Fibroblast of pulmonary artery (primary cell): ENCODE results near the gene P2RX5.

Experiments used
- DNase-seq: peaks from one replicate; pipeline ENCODE4 v3.0.0-alpha.2; 2010; ENCODE audit warnings: low read depth
- H3K4me3 ChIP-seq: replicated peaks from 2 replicates; pipeline ENCODE4 v1.5.1; 2011; ENCODE audit warnings: low read depth, mild to moderate bottlenecking, control low read depth, low read length, moderate library complexity
- TF ChIP-seq, protein P1 (sequence below): IDR thresholded peaks from 2 replicates; pipeline ENCODE4 v1.5.1; 2011; ENCODE audit warnings: mild to moderate bottlenecking, control low read depth, low read length, inconsistent platforms; ENCODE audit errors: missing control alignments

The P2RX5 gene

DNA sequence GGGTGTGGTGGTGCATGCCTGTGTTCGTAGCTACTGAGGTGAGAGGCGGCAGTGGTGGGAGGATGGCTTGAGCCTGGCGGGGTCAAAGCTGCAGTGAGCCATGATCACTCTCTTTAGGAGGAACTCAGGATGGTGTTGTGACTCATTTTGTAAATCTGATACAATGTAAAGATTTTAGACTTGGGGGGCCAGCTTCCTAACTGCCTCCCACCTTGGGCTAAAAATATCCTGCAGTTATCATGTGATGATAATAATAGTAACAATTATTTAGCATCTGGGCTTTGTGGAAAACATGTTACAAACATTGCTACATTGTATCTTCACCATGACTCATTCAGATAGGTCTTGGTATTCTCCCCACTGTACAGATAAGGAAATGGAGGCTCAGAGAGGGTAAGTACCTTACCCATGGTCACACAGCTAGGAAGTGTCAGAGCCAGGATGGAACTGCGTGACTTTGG, 52.0 kb downstream of the P2RX5 start:
- H3K4me3 ChIP-seq: no peak overlapping the region
- TF ChIP-seq, protein P1, sequence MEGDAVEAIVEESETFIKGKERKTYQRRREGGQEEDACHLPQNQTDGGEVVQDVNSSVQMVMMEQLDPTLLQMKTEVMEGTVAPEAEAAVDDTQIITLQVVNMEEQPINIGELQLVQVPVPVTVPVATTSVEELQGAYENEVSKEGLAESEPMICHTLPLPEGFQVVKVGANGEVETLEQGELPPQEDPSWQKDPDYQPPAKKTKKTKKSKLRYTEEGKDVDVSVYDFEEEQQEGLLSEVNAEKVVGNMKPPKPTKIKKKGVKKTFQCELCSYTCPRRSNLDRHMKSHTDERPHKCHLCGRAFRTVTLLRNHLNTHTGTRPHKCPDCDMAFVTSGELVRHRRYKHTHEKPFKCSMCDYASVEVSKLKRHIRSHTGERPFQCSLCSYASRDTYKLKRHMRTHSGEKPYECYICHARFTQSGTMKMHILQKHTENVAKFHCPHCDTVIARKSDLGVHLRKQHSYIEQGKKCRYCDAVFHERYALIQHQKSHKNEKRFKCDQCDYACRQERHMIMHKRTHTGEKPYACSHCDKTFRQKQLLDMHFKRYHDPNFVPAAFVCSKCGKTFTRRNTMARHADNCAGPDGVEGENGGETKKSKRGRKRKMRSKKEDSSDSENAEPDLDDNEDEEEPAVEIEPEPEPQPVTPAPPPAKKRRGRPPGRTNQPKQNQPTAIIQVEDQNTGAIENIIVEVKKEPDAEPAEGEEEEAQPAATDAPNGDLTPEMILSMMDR: no peak
- DNase-seq: no peak

DNA sequence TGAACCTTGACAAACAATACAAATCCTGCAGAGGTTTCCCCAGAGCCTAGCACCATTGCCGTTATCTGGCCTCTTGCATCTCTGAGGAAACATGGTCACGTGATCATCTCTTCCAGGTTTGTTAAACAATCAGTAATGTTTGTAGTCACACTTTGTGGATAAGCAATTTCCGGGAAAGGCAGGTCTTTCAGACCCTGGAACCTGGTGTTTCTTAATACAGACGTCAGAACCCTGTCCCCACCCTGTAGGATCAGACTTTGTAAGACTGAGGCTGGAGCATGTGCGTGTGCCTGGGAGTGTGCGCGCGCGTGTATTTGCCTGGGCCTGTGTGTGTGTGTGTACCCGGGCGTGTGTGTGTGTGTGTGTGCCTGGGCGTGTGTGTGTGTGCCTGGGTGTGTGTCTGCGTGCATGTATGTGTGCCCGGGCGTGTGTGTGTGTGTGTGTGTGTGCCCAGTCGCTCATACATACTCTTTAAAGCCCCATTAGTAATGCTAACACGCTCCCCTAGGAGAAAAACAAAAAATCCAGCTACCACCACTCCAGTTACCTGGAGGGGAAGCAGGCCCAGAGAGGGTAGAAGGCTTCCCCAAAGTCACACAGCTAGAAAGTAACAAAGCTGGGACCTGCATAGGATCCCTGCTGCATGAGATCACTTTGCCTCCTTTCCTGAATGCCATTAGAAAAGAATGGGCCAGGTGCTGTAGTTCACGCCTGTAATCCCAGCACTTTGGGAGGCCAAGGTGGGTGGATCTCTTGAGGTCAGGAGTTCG, 54.1 kb downstream of the P2RX5 start:
- H3K4me3 ChIP-seq: no peak overlapping the region
- TF ChIP-seq, protein P1: no peak
- no peak for DNase-seq

DNA sequence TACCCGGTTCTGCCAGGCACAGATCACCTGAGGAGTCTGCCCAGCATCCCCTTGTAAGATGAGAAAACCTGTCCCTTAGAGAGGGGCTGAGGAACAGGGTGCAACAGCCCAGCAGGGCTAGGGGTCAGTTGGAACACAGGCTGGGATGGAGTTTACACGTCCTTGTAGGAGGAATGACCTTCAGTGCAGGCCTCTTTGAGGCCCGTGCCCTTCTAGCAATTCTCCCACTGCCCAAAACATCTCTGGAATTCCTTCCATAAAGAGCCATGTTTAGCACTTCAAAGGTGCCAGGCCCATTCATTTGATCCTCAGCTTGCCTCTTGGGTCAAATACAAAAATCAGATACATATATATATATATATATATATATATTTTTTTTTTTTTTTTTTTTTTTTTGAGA, 54.9 kb downstream of the P2RX5 start:
- DNase-seq: no peak
- TF ChIP-seq, protein P1: no peak
- no peak overlapping the region for H3K4me3 ChIP-seq

DNA sequence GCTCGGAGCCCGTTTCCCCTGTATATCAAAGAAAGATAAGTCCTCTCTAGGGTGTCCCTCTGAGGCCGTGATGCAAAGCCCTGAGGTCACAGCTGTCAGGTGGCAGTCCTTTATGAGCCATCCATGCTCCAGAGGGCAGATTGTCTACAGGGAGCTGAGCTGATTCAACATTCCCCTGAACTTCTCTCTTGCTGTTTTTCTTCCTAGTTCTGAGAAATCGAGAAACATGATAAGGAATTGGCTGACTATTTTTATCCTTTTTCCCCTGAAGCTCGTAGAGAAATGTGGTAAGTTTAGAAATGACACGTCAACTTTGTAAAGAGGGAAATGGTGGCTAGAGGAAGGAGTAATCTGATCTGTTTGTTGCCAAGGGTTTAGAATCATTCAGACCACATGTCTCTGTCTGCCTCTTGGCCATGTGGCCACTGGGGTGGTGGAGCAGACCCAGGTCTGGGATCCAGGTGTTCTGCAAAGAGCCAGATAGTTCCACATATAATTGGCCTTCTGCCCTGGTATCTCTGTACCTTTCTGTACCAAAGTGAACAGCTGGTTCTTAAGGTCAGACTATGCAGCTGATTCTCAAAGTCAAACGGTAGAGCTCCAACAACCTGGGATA, 55.9 kb downstream of the P2RX5 start:
- TF ChIP-seq, protein P1: no peak
- DNase-seq: peak; percentile 72
- H3K4me3 ChIP-seq: no peak overlapping the region

DNA sequence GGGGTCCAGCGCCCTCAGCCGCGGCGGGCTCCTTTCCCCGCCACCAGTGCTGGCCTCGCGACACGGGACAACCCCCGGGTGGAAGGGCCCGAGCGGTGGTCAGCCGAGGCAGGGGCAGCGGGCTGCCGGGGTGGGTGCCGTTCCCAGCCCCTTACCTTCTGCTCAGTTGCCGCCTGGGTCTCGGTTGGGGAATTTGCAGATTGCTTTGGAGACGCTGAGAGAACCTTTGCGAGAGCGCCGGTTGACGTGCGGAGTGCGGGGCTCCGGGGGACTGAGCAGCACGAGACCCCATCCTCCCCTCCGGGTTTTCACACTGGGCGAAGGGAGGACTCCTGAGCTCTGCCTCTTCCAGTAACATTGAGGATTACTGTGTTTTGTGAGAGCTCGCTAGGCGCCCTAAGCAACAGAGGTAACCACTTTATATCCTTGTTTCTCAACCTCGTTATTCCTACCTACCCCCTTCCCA, 59.0 kb downstream of the P2RX5 start:
- peak overlapping the region; percentile 85 for H3K4me3 ChIP-seq
- TF ChIP-seq, protein P1: no peak
- DNase-seq: no peak

DNA sequence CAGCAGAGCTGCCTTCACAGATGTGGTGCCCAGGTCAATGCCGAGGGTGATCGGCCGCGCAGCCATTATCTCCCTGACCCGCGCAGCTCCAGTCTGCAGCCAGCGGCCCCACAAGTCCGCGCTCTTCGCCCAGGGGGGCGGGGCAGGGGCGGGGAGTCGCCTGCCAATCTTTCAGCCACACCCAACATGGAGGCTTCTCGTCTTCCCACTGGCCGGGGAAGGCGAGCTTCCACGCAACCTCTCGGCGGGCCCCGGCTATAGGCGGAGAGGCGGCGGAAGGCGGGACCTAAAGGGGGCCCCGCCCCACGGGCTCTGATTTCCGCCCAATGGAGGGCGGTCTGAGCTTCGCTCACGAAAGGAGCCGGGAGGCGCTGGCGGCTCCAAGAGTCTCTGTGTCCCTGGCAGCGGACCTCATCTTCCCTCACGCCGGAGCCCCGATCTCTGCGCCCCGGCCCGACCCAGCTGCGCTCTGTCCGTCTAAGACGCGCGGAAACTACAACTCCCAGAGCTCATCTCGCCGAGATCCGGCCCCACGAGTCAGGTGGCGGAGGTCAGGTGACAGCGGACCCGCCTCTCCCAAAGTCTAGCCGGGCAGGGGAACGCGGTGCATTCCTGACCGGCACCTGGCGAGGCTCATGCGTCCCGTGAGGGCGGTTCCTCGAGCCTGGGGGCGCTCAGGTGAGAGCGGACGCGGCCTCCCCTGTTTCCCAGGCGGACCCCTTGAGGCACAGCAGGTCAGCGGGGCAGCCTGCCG, 59.6 kb downstream of the P2RX5 start, which contains the start of the genes CTNS and SHPK:
Gene CTNS (plus strand): TSS at position 607 of the 754 bp plus-strand sequence. CDS start 3,447 bp downstream, outside the sequence.
Gene SHPK (minus strand): TSS at position 97 of the 754 bp plus-strand sequence. CDS start 31 bp downstream, at position 66.
- H3K4me3 ChIP-seq: peak within 1 kb of the TSS; percentile 85
- TF ChIP-seq, protein P1: no peak
- DNase-seq: peak; percentile 96
